ENCODE data around the gene SMURF2.

Gene SMURF2

GRCh38 chr17:64572682-64573154 lies 89.4 kb downstream of the SMURF2 start:
- no peak for TF ChIP-seq ZNF274 (IDR thresholded peaks at IDR 0.05; ENCODE audit: low read depth, low read length)

GRCh38 chr17:64571746-64572145 lies 90.4 kb downstream of the SMURF2 start:
- TF ChIP-seq ZNF274 (IDR thresholded peaks at IDR 0.05; ENCODE audit: low read depth, low read length), result no peak
- no peak overlapping the region for H3K4me3 ChIP-seq (ENCODE audit: low read length)

More at GRCh38 chr17:64572682-64573154, 89.4 kb downstream of the SMURF2 start:
- no peak overlapping the region for H3K4me3 ChIP-seq (ENCODE audit: low read length)

GRCh38 chr17:64565563-64565962 lies 96.5 kb downstream of the SMURF2 start:
- TF ChIP-seq ZNF274 (IDR thresholded peaks at IDR 0.05; ENCODE audit: low read depth, low read length), result no peak
- H3K4me3 ChIP-seq (ENCODE audit: low read length), result no peak overlapping the region

- TF ChIP-seq ZNF274 (IDR thresholded peaks at IDR 0.05; ENCODE audit: low read depth, low read length), result no peak
- H3K4me3 ChIP-seq (ENCODE audit: low read length), result no peak overlapping the region
These were observed 98.0 kb downstream of the SMURF2 start for GRCh38 chr17:64564098-64564497.

- TF ChIP-seq ZNF274 (IDR thresholded peaks at IDR 0.05; ENCODE audit: low read depth, low read length), result no peak
- no peak overlapping the region for H3K4me3 ChIP-seq (ENCODE audit: low read length)
These were observed 106.8 kb downstream of the SMURF2 start for GRCh38 chr17:64555281-64555680.

GRCh38 chr17:64554028-64554637 lies 108.0 kb downstream of the SMURF2 start:
- no peak overlapping the region for H3K4me3 ChIP-seq (ENCODE audit: low read length)
- no peak for TF ChIP-seq ZNF274 (IDR thresholded peaks at IDR 0.05; ENCODE audit: low read depth, low read length)

- no peak overlapping the region for H3K4me3 ChIP-seq (ENCODE audit: low read length)
- TF ChIP-seq ZNF274 (IDR thresholded peaks at IDR 0.05; ENCODE audit: low read depth, low read length), result no peak
These were observed 110.6 kb downstream of the SMURF2 start for GRCh38 chr17:64551461-64551860.

GRCh38 chr17:64547319-64547718 lies 114.8 kb downstream of the SMURF2 start:
- no peak for TF ChIP-seq ZNF274 (IDR thresholded peaks at IDR 0.05; ENCODE audit: low read depth, low read length)
- no peak overlapping the region for H3K4me3 ChIP-seq (ENCODE audit: low read length)

GRCh38 chr17:64546716-64547115 lies 115.4 kb downstream of the SMURF2 start:
- no peak overlapping the region for H3K4me3 ChIP-seq (ENCODE audit: low read length)
- no peak for TF ChIP-seq ZNF274 (IDR thresholded peaks at IDR 0.05; ENCODE audit: low read depth, low read length)

- TF ChIP-seq ZNF274 (IDR thresholded peaks at IDR 0.05; ENCODE audit: low read depth, low read length), result no peak
- H3K4me3 ChIP-seq (ENCODE audit: low read length), result no peak overlapping the region
These were observed 117.4 kb downstream of the SMURF2 start for GRCh38 chr17:64544742-64545141.

GRCh38 chr17:64540118-64540776 lies 121.9 kb downstream of the SMURF2 start:
- H3K4me3 ChIP-seq (ENCODE audit: low read length), result no peak overlapping the region
- no peak for TF ChIP-seq ZNF274 (IDR thresholded peaks at IDR 0.05; ENCODE audit: low read depth, low read length)

GRCh38 chr17:64538508-64539130 lies 123.5 kb downstream of the SMURF2 start:
- no peak overlapping the region for H3K4me3 ChIP-seq (ENCODE audit: low read length)
- TF ChIP-seq ZNF274 (IDR thresholded peaks at IDR 0.05; ENCODE audit: low read depth, low read length), result no peak

GRCh38 chr17:64537488-64537887 lies 124.6 kb downstream of the SMURF2 start:
- no peak overlapping the region for H3K4me3 ChIP-seq (ENCODE audit: low read length)
- no peak for TF ChIP-seq ZNF274 (IDR thresholded peaks at IDR 0.05; ENCODE audit: low read depth, low read length)

- TF ChIP-seq ZNF274 (IDR thresholded peaks at IDR 0.05; ENCODE audit: low read depth, low read length), result no peak
- no peak overlapping the region for H3K4me3 ChIP-seq (ENCODE audit: low read length)
These were observed 125.2 kb downstream of the SMURF2 start for GRCh38 chr17:64536913-64537312.

GRCh38 chr17:64535357-64535756 lies 126.8 kb downstream of the SMURF2 start:
- no peak for TF ChIP-seq ZNF274 (IDR thresholded peaks at IDR 0.05; ENCODE audit: low read depth, low read length)
- no peak overlapping the region for H3K4me3 ChIP-seq (ENCODE audit: low read length)
